Measurements from ENCODE around the gene ALDH1B1. TPM values are rescaled to one million over a fixed set of nuclear protein-coding genes. Genes with fewer than 3 reads are reported as not detected.
"Not testable (repeated sequence)": the region's sequence is repeated elsewhere in the genome, so short reads cannot be mapped to it uniquely, and the experiment has no call there.

Gene ALDH1B1
- total and polyA plus RNA-seq, 2 donors (not counting 3 experiments of a cell fraction or from before 2014, with no cell fraction given) = 11.5 to 20.5 TPM

GRCh38 chr9:38396371-38396671 lies 3.8 kb downstream of the ALDH1B1 start:
- H3K27ac ChIP-seq (ENCODE audit: insufficient read depth, low read depth, low read length) = no peak overlapping the region
- no peak for TF ChIP-seq CTCF (IDR thresholded peaks at IDR 0.05; ENCODE audit: extremely low read depth in 1 of 2, insufficient read depth in 1 of 2, low read depth in 1 of 2, low read length in 2 of 2)
- no peak for TF ChIP-seq FOS (IDR thresholded peaks at IDR 0.05; ENCODE audit: borderline replicate concordance, insufficient read depth, low read length)
- no peak for TF ChIP-seq JUN (IDR thresholded peaks at IDR 0.05; ENCODE audit: borderline replicate concordance, insufficient read depth, insufficient read length, low read depth)
- TF ChIP-seq POLR2AphosphoS5 (IDR thresholded peaks at IDR 0.05; ENCODE audit: insufficient read depth, low read depth, low read length) = no peak
- TF ChIP-seq MAX (IDR thresholded peaks at IDR 0.05; ENCODE audit: insufficient read depth, insufficient read length) = no peak
- TF ChIP-seq POLR2A (IDR thresholded peaks at IDR 0.05; ENCODE audit: low read depth, low read length) = no peak
- DNase-seq (ENCODE audit: low read depth, low spot score) (no peak), FAIRE-seq (no peak)
- no peaks in the 10 kb centered on the region for H3K9me3 ChIP-seq (replicated peaks; ENCODE audit: control insufficient read depth, insufficient read depth, low read length)
- H3K4me3 ChIP-seq (replicated peaks in 1 of 3; ENCODE audit: insufficient read depth in 1 of 3, low read depth in 1 of 3, low read length in 3 of 3) = no peak overlapping the region
- H2AFZ ChIP-seq (ENCODE audit: low read depth, low read length) = no peak overlapping the region
- peaks cover 2 to 10% of the 10 kb centered on the region in 2 experiments for H3K36me3 ChIP-seq (ENCODE audit: control insufficient read depth in 2 of 2, extremely low read depth in 1 of 2, insufficient read depth in 2 of 2, low read length in 2 of 2)
- peaks cover 22% of the 10 kb centered on the region for H3K79me2 ChIP-seq (ENCODE audit: control insufficient read depth, insufficient read depth, low read length)
- H3K9me1 ChIP-seq (replicated peaks; ENCODE audit: control insufficient read depth, extremely low read depth, insufficient read depth, low read length) = no peaks in the 10 kb centered on the region
- dilution Hi-C loops (cut with MboI; ENCODE audit: extremely low pct_ligation_motif_present, low sequenced_read_pairs) = no loop called here
- H3K9ac ChIP-seq (replicated peaks; ENCODE audit: extremely low read depth, insufficient read depth, low read length) = no peak overlapping the region
- intact Hi-C loops (cut with micrococcal nuclease) = no loop called here
- ChIA-PET POLR2A (no interaction called here), CTCF (no interaction called here)
- H4K20me1 ChIP-seq (replicated peaks; ENCODE audit: control insufficient read depth, extremely low read depth, insufficient read depth, low read length) = no peaks in the 10 kb centered on the region
- H3K4me2 ChIP-seq (ENCODE audit: insufficient read depth, low read length) = no peak overlapping the region
- BruUV-seq (replicated peaks) = no TSS peak
- peaks cover 7% of the 10 kb centered on the region for H3K4me1 ChIP-seq (ENCODE audit: control insufficient read depth, extremely low read depth, insufficient read depth, low read length)
- H3K27me3 ChIP-seq (ENCODE audit: control insufficient read depth in 2 of 2, insufficient read depth in 2 of 2, low read length in 2 of 2) = no peaks in the 10 kb centered on the region

- H3K9me3 ChIP-seq (replicated peaks; ENCODE audit: control insufficient read depth, insufficient read depth, low read length); H3K9ac ChIP-seq (replicated peaks; ENCODE audit: extremely low read depth, insufficient read depth, low read length); DNase-seq (ENCODE audit: low read depth, low spot score); H3K4me2 ChIP-seq (ENCODE audit: insufficient read depth, low read length); H2AFZ ChIP-seq (ENCODE audit: low read depth, low read length); H3K4me1 ChIP-seq (ENCODE audit: control insufficient read depth, extremely low read depth, insufficient read depth, low read length); H3K27me3 ChIP-seq (ENCODE audit: control insufficient read depth in 2 of 2, insufficient read depth in 2 of 2, low read length in 2 of 2); H3K79me2 ChIP-seq (ENCODE audit: control insufficient read depth, insufficient read depth, low read length); FAIRE-seq; dilution Hi-C loops (cut with MboI; ENCODE audit: extremely low pct_ligation_motif_present, low sequenced_read_pairs); H4K20me1 ChIP-seq (replicated peaks; ENCODE audit: control insufficient read depth, extremely low read depth, insufficient read depth, low read length); H3K4me3 ChIP-seq (replicated peaks in 1 of 3; ENCODE audit: insufficient read depth in 1 of 3, low read depth in 1 of 3, low read length in 3 of 3); BruUV-seq (replicated peaks); intact Hi-C loops (cut with micrococcal nuclease); H3K9me1 ChIP-seq (replicated peaks; ENCODE audit: control insufficient read depth, extremely low read depth, insufficient read depth, low read length); POLR2A ChIA-PET; H3K27ac ChIP-seq (ENCODE audit: insufficient read depth, low read depth, low read length): not testable (repeated sequence)
- CTCF ChIA-PET = interaction anchor here (2.8 kb wide), 1 partner anchor 485 kb away, joined by 15 read pairs; no protein-coding TSS in a partner anchor
- peaks cover 2 to 10% of the 10 kb centered on the region in 2 experiments for H3K36me3 ChIP-seq (ENCODE audit: control insufficient read depth in 2 of 2, extremely low read depth in 1 of 2, insufficient read depth in 2 of 2, low read length in 2 of 2)
Observed at GRCh38 chr9:38399191-38399590, 6.7 kb downstream of the ALDH1B1 start.

All from endothelial cell of umbilical vein (primary cell).